Body of pancreas (tissue), 4 donors: ENCODE data around the gene UBE2J1.
A peak's percentile ranks its signal among the peaks of the same experiment; 100 is the strongest.

Source experiments
- POLR2A ChIP-seq, 3 donors: fragments of 450-650 bp; IDR thresholded peaks; one replicate each; pipeline ENCODE4 v1.6.1; 2016; ENCODE audit warnings: antibody characterized with exemption in 3 of 3, mild to moderate bottlenecking in 2 of 3
- TF ChIP-seq, protein P1 (sequence below), 7 experiments: fragments of 450-650 bp in 4 of 7; fragments of 200-600 bp in 3 of 7; sonication (generic) in 3 of 7; IDR thresholded peaks; one replicate each; pipeline ENCODE4 v1.5.1; 2016 to 2019; ENCODE audit warnings: antibody characterized with exemption in 7 of 7

DNA sequence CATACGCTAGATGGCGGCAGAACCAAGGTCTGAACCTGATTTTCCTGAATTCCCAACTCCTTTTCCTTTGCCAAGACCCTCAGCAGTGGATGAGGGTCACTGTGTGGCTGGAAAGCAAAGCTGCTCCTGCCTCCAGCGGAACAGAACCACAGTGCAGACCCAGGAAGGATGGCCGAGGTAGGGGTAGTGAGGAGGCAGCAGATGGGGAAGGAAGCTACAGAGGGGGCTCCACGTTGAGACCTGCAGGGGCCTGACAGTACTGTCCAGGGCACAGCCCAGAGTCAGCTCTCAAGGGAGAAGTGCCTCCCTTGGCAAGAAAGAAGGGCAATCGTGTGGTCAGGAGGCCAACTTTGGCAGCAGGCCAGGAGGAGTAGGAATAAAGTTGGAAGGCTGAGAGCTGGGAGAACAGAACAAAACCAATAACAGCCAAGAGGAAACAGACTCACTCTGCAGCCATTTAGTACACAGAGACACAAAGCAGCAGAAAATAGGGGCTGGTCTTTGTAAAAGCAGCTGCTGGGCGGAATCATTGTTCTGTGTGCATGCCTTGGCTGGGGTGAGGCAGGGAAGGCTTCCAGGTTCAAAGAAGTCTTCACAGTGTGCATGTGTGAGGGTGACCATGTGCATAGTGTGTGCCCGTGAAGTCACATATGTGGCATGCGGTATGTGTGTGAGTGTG, 40.5 kb downstream of the UBE2J1 start:
- TF ChIP-seq, protein P1, sequence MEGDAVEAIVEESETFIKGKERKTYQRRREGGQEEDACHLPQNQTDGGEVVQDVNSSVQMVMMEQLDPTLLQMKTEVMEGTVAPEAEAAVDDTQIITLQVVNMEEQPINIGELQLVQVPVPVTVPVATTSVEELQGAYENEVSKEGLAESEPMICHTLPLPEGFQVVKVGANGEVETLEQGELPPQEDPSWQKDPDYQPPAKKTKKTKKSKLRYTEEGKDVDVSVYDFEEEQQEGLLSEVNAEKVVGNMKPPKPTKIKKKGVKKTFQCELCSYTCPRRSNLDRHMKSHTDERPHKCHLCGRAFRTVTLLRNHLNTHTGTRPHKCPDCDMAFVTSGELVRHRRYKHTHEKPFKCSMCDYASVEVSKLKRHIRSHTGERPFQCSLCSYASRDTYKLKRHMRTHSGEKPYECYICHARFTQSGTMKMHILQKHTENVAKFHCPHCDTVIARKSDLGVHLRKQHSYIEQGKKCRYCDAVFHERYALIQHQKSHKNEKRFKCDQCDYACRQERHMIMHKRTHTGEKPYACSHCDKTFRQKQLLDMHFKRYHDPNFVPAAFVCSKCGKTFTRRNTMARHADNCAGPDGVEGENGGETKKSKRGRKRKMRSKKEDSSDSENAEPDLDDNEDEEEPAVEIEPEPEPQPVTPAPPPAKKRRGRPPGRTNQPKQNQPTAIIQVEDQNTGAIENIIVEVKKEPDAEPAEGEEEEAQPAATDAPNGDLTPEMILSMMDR (IDR thresholded peaks at IDR 0.05), result peak in 6 of 7 experiments; percentile 23 to 60 (median 33)
- TF ChIP-seq POLR2A (IDR thresholded peaks at IDR 0.05), result no peak
